Non-pigmented ciliary epithelial cell (primary cell): ENCODE data around the gene NSMCE4A.
"Not testable (repeated sequence)": the region's sequence is repeated elsewhere in the genome, so short reads cannot be mapped to it uniquely, and the experiment has no call there.

Source experiments
- DNase-seq: peaks from one replicate; pipeline ENCODE4 v3.0.0-alpha.2; 2010; ENCODE audit warnings: low read depth

The NSMCE4A gene

DNA sequence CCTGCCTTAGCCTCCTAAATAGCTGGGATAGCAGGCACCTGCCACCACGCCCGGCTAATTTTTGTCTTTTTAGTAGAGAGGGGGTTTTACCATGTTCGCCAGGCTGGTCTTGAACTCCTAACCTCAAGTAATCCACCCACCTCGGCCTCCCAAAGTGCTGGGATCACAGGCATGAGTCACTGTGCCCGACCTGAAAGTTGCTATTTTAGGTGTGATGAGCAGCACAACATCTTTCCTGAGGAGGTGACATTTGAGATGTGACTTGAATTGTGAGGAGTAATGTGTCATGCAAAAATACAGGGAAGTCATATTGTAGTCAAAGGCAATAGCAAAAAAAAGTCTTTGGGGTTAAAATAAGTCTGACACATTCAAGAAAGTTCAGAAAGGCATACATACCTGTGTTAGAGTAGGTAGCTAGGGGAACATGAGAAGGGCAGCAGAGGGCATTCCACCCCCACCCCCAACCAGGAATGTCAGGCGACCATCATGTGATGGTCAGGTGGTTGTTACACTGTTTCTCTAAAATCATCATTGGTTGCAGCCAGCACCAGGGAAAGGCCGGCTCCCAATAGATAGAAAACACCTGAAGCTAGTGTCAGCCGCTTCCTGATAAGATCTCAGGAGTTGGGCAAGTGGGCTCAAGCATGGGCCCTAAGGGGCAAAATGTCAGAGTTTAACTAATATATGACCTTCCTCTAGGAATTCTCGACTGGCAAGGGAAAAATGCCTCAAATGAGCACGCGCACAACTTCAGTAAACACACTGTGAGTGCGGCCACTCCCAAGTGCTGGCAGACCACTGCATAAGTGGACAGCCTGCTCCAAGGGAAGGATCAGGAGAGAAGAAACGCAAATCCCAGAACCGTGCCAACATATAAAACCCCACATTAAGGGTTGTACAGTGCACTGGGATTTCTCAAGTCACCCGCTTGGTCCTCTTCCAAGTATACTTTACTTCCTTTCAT, 13.6 kb upstream of the NSMCE4A start, which contains the start of gene TACC2:
TSS of gene TACC2 (plus strand) at position 803 of the 964 bp plus-strand sequence. CDS start 32,819 bp downstream, outside the sequence.
- no peak for DNase-seq

DNA sequence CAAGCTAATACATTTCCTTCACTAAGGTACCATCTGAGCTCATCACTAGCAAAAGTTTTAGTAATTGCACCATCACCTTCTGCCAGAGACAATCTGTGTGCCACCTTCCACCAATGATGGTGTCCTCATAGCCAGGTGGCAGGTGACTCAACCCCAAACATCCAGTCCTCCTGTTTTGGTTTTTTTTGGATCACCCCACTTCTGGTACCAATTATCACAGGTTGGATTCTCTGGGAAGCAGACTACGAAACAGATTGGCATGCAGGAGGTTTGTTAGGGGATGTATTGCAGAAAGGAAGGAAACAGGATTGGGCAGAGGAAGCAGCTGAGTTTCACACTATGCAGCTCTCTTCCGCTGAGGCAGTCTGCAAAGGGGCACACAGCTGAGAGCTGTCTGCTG, 9.4 kb upstream of the NSMCE4A start:
- DNase-seq, result no peak

DNA sequence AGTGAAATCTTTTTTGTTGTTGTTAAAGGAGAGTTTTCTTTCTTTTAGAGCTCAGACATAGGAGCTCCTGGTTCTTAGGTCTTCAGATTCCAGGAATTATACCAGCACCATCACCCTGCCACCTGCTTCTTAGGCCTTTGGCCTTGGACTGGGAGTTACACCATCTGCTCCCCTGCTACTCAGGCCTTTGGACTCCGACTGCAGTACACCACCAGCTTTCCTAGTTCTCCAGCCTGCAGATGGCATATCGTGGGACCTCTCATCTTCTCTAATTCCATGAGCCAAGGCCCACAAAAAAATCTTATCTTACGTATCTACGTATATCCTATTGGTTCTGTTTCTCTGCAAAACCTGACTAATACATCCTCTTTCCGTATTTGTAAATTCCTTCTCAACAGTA, 8.8 kb upstream of the NSMCE4A start:
- DNase-seq, result no peak

DNA sequence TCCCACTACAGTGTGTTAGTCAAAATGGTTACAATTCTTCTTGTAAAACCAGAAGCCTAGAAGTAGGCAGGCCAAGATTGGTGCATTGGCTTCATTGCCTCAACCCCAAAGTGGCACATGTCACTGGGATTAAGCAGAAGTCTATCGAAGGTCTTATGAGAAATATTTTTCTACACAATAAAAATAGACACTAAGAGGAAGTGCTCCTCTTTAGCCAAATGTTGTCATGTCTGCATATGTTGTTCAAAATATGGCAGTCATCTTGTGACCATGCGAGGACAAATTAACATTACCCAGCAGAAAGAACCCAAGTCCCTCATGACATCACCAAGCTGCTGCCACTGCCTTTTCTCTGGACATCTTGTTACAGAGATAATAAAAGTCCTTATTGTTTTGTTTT, 6.3 kb upstream of the NSMCE4A start:
- no peak for DNase-seq

DNA sequence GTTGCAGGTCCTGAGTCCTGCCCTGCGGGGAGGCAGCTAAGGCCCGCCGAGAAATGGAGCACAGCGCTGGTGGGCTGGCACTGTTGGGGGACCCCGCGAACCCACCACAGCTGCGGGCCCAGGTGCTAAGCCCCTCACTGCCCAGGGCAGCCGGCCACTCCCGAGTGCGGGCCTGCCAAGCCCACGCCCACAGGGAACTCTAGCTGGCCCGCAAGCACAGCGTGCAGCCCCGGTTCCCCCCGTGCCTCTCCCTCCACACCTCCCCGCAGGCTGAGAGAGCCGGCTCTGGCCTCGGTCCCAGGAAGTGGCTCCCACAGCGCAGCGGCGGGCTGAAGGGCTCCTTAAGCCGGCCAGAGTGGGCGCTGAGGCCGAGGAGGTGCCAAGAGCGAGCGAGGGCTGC, 3.5 kb upstream of the NSMCE4A start:
- DNase-seq, result no peak

DNA sequence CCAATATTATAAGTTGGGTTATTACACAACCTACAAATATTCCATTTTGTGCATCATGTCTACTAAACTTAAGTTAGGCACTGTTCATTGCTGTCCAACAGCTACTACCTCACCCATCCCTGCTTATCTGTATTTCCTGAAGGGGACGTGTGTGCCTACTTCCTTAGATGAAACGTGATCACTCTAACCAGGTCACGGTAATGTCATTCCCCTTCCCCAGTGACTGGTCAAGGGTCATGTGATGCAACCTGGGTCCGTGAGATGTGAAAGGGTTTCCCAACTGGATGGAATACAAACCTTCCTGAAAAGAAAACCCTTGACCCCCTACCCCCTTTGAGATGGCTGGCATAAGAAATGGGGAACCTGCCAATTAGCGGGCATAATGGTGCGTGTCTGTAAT, 1.6 kb upstream of the NSMCE4A start:
- no peak for DNase-seq

DNA sequence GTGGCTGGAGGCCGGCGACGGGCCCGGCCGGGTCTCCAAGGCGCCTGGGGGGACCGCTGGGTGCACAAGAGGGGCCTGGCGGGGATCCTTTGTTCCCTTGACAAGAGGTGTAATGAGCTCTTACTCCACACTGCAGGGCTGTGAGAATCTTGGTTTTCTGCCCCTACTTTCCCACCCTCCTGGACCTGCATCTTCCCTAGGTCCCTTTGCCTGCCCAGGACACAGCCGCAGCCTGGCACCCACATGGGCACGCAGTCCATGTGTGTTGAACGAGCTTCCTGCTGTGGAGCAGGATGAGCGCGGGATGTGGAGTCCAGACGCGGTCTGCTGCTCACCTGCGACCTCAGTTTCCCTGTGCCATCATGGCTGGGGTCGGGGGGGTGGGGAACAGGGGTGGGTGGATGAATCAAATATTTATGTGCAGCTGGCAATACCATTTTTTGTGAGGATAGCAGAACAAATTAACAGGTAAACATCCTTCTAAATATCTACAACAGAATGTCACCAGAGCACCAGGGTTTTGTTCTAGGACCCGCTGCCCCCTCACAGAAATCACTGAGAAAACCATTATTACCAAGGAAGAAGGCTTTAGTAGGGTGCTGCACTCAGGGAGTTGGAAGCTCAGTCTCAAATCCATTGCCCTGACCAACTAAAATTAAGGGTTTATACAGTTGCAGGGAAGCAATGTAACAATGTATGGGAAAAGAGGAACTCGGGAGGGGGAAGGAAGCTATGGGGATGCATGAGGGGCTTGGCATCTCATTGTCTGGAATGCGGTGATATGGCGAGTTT, 474 bp upstream of the NSMCE4A start:
- DNase-seq, result no peak

DNA sequence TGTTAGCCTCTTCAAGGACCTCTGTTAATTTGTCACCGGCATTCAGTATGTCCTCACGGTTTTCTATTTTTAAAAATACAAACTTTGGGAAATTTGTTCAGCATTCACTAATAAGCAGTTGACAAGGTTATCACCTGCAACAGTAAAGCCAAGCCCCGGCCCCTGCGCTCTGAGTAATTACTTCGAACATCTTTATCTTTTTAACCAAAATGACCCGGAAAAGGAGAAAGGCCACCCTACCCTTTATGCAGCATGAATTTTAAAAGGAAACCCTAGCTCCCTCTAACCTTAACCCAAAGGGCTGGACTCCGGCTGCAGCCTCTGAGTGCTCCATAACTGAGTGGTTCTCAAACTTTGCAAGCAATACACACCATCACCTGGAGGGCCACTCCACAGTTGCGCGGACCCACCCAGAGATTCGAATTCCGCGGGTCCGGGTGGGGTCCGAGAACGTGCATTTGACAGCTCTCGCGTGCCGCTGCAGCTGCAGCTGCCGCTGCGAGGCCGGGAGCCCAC, 940 bp downstream of the NSMCE4A start:
- DNase-seq, result no peak

DNA sequence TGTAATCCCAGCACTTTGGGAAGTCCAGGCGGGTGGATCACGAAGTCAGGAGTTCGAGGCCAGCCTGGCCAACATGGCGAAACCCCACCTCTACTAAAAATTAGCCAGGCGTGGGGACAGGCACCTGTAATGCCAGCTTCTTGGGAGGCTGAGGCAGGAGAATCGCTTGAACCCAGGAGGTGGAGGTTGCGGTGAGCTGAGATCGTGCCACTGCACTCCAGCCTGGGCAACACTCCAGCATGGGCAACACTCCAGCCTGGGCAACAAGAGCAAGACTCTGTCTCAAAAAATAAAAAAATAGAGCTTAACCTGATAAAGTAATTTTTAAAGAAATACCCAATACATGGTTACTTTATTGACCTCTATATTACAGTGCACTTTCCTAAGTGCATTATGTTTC, 5.9 kb downstream of the NSMCE4A start:
- DNase-seq, result not testable (repeated sequence)

DNA sequence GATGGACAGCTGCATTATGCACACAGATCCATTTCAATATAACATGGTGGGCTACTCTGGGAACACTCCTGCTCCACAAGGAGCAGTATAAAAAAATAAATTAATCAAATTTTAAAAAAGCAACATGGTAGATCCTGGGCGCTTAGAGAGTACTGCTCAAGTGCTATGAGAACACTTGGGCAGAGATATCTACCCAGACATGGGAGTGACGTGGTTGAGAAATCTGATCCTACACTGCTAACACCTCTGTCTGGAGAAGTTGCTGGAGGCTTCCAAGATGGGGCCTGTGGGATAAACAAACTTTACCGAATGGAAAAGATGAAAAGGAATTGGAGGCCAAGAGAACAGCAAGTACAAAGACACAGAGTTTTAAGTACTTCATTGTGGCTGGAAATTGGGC, 9.0 kb downstream of the NSMCE4A start:
- DNase-seq, result no peak

DNA sequence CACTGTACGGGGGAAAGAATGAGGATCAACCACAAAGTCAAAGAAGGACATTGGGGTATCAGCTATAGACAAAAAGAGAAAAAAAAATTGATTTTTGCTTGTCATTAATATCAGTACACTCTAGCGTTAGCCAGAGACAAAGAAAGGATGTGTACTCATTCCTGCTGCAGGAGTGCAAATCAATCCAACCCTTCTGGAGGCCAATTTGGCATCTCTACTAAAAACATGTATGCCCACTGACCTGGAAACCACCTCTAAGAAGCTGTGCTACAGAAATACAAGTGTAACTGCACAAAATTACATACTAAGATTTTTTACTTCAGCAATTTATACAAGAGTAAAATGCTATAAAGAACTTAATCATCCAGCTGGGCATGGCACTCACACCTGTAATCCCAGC, 13.6 kb downstream of the NSMCE4A start:
- DNase-seq, result no peak

DNA sequence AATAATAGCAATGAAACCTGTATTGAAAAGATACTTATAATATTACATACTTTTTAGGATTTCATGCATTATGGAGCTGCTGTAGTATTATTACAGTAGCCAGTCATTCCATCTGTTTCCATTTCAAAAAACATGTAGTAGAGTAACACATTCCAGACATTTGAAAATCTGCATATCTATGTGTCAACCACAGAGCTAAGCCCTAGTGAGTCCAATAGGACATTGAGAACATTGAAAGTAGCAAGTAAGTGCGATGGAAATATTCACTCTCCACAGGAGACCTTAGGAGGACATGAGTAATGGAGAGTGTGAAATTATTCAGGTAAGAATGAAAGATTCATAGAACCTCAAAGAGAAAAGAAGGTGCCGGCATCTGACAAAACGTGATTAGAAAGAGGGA, 15.3 kb downstream of the NSMCE4A start:
- no peak for DNase-seq

DNA sequence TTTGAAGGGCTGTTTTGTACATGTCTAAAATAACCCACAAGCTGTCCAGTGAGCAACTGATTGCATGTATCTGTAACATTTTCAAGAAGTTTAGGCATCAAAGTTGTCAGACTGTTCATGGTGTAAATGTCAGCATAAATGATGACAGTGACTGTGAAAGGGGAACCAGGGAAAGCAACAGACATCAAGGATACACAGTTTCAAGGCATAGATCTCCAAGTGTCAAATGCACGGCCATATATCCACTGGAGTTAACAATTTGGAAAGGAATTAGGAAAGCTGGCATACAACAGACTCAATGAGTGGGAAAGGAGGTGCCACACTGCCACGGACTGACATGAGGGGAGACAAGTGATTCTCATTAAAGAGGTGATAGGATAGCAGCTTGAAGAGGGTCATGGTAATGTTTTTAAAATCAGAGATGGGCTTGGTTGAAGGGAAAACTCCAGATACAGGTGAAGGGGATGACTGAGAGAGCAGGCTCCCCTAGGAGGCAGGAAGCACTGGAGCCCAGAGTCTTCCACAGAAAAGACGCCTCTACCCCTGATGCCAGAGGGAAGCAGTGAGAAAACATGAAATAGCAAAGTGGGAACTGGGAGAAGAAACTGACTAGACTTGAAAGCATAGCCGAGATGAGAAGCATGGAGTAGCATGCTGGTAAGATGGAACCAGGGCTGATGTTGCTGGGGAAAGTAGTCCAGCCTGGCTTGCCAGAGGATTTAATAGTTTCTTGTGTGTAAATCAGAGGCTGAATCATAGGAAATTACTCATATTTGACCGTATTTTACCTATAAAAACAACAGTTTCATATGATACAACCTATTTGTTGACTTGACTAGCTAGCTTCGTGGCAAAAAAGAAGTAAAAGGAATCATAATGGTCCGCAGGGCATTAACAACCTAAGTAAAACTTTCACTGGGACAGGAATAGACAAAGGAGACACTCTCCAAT, 18.6 kb downstream of the NSMCE4A start:
- DNase-seq, result peak; percentile 48

DNA sequence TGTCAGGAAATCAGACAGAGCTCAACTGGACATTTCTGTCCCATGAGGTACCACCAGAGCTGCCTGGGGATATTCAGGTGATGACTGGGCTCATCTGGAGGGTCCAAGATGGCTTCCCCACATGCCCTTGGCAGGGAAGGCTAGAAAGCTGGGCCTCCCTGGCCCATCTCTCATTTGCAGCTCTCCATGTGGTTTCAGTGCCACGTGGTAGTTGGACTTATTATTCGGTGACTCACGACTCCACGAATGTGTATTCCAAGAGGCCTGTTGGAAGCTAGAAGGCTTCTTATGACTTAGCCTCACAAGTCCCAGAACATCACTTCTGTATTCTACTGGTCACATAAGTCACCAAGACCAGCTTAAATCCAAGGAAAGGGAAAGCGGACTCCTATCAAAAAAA, 22.8 kb downstream of the NSMCE4A start:
- DNase-seq, result no peak

DNA sequence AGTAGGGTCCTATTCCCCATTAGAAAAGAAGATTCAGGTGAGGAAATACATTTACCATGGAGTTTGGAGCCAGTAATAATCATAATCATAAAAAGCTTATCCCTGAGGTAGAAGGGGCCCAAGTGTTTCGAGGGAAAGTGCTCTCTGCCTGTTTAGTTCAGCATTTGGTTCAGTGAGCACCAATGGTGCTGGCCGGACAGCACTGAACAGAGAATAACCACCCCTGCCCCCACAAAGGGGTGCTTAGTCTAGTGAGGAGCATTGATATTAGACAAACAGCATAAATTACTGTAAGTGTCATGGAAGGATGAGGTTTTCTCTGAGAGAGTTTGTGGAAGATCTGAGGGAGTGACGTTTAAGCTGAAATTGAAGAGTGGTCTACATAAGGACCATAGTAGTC, 25.6 kb downstream of the NSMCE4A start:
- DNase-seq, result no peak

DNA sequence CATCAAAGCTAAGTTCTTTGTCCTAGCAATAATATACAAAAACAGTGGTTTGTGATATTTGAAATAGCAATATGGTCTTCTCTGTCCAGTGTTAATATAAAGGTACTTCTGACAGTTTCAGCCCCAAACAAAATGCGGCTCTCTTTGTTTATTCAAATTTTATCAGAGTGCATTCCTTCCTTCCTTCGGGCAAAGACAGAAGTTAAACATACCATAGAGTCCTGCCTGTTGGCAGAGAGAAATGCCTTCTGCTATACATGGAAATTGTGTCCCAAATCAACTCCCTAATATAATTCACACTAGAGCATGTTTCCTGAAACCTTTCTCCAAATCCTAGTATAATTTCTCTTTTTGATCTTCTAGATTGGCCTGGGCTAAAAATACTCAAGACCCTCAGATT, 26.0 kb downstream of the NSMCE4A start:
- DNase-seq, result no peak

DNA sequence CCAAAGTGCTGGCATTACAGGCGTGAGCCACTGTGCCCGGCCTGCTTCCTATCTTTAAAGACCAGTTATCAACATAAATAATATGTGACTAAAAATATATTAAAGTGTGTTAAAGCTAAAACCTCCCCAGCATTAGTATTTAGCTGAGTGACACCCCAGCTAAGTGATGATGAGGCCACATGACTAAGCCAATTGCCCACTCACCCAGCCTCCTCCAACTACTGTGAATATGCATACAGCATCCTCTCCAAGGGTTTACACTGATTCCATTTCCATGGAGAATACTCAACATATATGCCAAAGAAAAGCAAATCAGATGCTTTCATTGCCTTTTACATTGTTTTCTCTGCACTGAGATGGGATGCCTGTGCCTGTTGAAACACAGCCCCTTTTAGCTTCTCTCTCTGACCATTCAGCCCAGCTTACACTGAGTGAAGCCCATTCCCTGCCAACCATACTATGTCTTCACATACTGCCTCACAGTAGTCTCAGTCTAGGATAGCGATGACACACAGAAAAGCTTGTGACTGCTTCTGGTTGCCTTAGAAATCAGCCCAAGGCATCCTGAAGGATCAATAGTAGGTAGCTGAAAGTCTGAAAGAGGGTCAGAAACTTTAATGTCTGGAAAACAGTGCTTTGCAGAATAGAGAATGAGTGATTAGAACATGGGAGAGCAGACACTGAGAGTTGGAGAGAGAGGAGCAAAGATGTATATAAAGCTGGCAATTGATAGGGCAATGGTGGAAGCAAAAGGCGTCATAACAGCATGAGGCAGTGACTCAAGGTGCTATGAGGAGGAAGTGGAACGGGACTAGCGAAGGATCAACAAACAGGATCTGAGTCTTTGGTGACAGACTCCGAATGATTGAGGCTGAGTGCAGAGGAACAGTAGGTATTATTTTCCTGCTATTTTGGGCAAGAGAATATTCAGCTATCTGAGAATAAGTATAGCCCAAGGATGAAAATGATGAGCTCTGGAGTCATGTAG, 27.4 kb downstream of the NSMCE4A start:
- DNase-seq, result no peak

DNA sequence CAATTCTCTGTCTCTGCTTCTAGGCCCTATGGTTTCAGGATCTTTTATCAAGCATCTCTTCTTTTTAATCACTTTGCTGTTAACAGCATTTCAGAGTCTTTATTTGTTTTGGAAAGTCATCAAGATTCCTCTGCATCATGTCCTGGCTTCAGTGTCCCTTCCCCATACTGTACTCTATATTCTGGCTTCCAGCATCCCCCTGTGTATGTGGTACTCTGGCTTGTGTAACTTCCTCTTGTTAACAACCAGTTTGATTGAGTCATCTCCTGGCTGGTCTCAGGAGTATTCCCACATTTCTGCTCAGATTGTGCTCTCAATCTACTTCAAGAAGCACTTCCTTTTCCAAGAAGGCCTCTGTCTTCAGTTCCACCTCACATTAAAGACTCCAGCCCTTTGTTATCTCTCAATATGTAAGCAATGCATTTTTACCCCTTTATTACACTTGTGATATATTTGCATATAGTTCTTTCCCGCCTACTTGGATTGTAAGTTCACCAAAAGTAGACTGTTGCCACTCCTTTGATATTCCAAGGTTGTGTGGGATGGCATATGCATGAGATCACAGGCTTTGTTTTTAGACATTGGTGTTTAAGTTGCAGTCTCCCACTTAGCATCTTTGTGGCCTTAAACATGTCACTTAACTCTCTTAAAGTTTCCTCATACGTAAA, 32.1 kb downstream of the NSMCE4A start:
- peak; percentile 73 for DNase-seq

DNA sequence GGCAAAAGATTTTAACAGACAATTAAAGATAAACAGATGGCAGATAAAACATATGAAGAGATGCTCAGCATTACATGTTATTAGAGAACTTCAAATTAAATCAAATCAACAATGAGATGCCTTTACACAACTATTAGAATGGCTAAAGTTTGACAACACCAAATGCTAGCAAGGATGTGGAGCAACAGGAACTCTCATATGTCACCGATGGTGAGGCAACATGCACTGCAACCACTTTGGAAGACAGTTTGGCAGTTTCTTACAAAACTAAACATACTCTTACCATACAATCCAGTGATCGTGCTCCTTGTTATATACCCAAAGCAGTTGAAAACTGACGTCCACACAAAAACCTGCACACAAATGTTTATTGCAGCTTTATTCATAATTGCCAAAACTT, 33.5 kb downstream of the NSMCE4A start:
- no peak for DNase-seq

DNA sequence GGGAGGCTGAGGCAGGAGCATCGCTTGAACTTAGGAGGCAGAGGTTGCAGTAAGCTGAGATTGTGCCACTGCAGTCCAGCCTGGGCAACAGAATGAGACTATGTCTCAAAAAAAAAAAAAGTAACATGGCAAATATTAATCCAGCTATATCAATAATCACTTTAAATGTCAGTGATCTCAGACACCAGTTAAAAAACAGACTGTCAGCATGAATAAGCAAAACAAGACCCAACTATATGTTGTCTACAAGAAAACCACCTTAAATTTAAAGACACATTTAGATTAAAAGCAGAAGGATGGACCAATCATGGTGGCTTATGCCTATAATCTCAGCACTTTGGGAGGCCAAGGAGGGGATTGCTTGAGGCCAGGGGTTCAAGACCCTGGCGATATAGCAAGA, 38.7 kb downstream of the NSMCE4A start:
- DNase-seq, result no peak
